ENCODE data around the gene VPS13D. TPM values are rescaled to one million over a fixed set of nuclear protein-coding genes. Genes with fewer than 3 reads are reported as not detected.

VPS13D gene
- total RNA-seq, 4 donors from 2014 or later: 137 to 238 (median 191) TPM

GRCh38 chr1:12185918-12186678, 43.7 kb upstream of the VPS13D start:
- peaks cover 5 to 29% of the 10 kb centered on the region in 2 donors for H3K4me1 ChIP-seq
- no peaks in the 10 kb centered on the region for H3K9me3 ChIP-seq
- TF ChIP-seq CTCF (IDR thresholded peaks at IDR 0.05) (no peak), POLR2A (IDR thresholded peaks at IDR 0.05) (no peak)
- intact Hi-C loops (cut with DNase I): no loop called here
- WGBS, 2 donors: 74 to 88% methylated on average over 10 to 12 of the region's 13 CpGs
- H3K4me3 ChIP-seq (replicated peaks in 1 of 3): no peak overlapping the region
- no peaks in the 10 kb centered on the region for H3K27me3 ChIP-seq
- H3K36me3 ChIP-seq: no peaks in the 10 kb centered on the region
- no peak for DNase-seq
- peak overlapping the region in 2 of 3 donors; percentile 51 to 60 for H3K27ac ChIP-seq

DNA sequence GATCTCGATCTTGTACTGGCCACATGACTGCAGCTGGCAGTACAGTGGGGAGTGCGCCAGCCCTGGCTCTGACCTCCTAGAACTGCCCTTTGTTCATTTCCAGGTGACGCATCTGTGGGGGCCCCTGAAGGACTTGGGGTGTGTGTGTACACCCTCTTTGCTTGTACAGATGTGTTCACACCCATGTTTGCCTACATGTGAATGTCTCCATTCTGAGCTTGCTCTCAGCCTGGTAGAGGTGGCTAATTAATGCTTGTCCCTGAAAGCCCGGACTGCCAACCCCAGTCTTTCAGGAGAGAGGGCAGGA, 43.2 kb upstream of the VPS13D start:
- Histone ChIP-seq H3K27ac (no peak overlapping the region), H3K36me3 (no peaks in the 10 kb centered on the region), H3K4me1 (peaks cover 5 to 26% of the 10 kb centered on the region in 2 donors), H3K9me3 (no peaks in the 10 kb centered on the region), H3K27me3 (no peaks in the 10 kb centered on the region), H3K4me3 (replicated peaks in 1 of 3) (no peak overlapping the region)
- no peak for TF ChIP-seq CTCF (IDR thresholded peaks at IDR 0.05)
- TF ChIP-seq POLR2A (IDR thresholded peaks at IDR 0.05): no peak
- 83 to 88% methylated on average over 4 of the region's 4 CpGs for WGBS, 2 donors
- DNase-seq: no peak
- intact Hi-C loops (cut with DNase I): no loop called here

GRCh38 chr1:12188115-12188514, 41.7 kb upstream of the VPS13D start:
- Histone ChIP-seq H3K27me3 (no peaks in the 10 kb centered on the region), H3K4me1 (peaks cover 5 to 26% of the 10 kb centered on the region in 2 donors), H3K36me3 (no peaks in the 10 kb centered on the region), H3K27ac (no peak overlapping the region), H3K4me3 (replicated peaks in 1 of 3) (no peak overlapping the region), H3K9me3 (no peaks in the 10 kb centered on the region)
- 64 to 73% methylated on average over 3 of the region's 3 CpGs for WGBS, 2 donors
- DNase-seq: no peak
- intact Hi-C loops (cut with DNase I): no loop called here
- TF ChIP-seq POLR2A (IDR thresholded peaks at IDR 0.05): no peak
- no peak for TF ChIP-seq CTCF (IDR thresholded peaks at IDR 0.05)

DNA sequence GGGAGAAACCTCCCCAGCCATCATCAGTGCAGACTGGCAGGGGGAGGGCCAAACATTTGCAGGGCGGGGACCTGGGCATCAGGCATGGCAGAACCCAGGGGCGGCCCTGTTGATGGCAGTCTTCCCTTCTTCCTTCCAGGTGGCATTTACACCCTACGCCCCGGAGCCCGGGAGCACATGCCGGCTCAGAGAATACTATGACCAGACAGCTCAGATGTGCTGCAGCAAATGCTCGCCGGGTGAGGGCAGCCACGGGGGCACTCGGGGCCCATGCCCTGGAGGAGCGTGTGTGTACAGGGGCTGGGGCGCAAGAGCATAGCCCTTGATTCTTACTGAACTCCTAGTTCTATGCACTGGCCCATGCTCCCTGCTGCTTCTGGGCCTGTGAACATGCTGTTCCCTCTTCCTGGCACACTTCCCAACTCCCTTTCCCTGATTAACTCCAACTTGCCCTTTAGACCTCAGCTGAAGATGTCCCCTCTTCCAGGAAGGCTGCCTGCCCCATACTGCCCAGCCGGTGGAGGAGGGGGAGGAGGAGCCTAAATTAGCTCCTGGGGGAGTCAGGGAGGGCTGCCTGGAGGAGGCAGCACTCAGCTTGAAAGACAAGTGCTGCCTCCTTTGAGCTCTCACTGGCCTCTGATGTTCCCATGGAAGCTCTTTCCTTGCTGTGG, 41.0 kb upstream of the VPS13D start:
- Histone ChIP-seq H3K27me3 (no peaks in the 10 kb centered on the region), H3K4me3 (replicated peaks in 1 of 3) (no peak overlapping the region), H3K27ac (no peak overlapping the region), H3K9me3 (no peaks in the 10 kb centered on the region), H3K36me3 (no peaks in the 10 kb centered on the region), H3K4me1 (peaks cover 5 to 25% of the 10 kb centered on the region in 2 donors)
- TF ChIP-seq CTCF (IDR thresholded peaks at IDR 0.05) (no peak), POLR2A (IDR thresholded peaks at IDR 0.05) (no peak)
- intact Hi-C loops (cut with DNase I): no loop called here
- DNase-seq: no peak
- 74 to 94% methylated on average over 7 to 10 of the region's 13 CpGs for WGBS, 2 donors

- WGBS, 2 donors: 77 to 87% methylated on average over 5 of the region's 5 CpGs
- Histone ChIP-seq H3K27ac (no peak overlapping the region), H3K4me1 (peaks cover 5 to 20% of the 10 kb centered on the region in 2 donors), H3K9me3 (no peaks in the 10 kb centered on the region), H3K27me3 (no peaks in the 10 kb centered on the region), H3K4me3 (replicated peaks in 1 of 3) (no peak overlapping the region), H3K36me3 (no peaks in the 10 kb centered on the region)
- DNase-seq: no peak
- intact Hi-C loops (cut with DNase I): no loop called here
- no peak for TF ChIP-seq POLR2A (IDR thresholded peaks at IDR 0.05)
- no peak for TF ChIP-seq CTCF (IDR thresholded peaks at IDR 0.05)
These were observed 40.5 kb upstream of the VPS13D start for GRCh38 chr1:12189328-12189682.

Measured in thyroid gland (tissue), 4 donors.